Measurements from ENCODE around the gene TBC1D22A.

The TBC1D22A gene

GRCh38 chr22:46966846-46967245 is 204.4 kb downstream of the TBC1D22A start:
- no peak overlapping the region for H3K27ac ChIP-seq (ENCODE audit: low read length)
- H3K9me3 ChIP-seq (ENCODE audit: insufficient read depth, low read depth, low read length) = no peaks in the 10 kb centered on the region
- H3K4me3 ChIP-seq (ENCODE audit: low read length) = no peak overlapping the region
- no peaks in the 10 kb centered on the region for H3K36me3 ChIP-seq (ENCODE audit: insufficient read depth, low read depth, low read length)
- no peak overlapping the region for H3K9ac ChIP-seq (ENCODE audit: low read depth, low read length)
- H3K27me3 ChIP-seq (ENCODE audit: insufficient read depth, low read length) = no peaks in the 10 kb centered on the region
- H3K4me1 ChIP-seq (ENCODE audit: insufficient read depth, low read length) = peaks cover 5% of the 10 kb centered on the region; the same call in 1 of the 2 replicates

DNA sequence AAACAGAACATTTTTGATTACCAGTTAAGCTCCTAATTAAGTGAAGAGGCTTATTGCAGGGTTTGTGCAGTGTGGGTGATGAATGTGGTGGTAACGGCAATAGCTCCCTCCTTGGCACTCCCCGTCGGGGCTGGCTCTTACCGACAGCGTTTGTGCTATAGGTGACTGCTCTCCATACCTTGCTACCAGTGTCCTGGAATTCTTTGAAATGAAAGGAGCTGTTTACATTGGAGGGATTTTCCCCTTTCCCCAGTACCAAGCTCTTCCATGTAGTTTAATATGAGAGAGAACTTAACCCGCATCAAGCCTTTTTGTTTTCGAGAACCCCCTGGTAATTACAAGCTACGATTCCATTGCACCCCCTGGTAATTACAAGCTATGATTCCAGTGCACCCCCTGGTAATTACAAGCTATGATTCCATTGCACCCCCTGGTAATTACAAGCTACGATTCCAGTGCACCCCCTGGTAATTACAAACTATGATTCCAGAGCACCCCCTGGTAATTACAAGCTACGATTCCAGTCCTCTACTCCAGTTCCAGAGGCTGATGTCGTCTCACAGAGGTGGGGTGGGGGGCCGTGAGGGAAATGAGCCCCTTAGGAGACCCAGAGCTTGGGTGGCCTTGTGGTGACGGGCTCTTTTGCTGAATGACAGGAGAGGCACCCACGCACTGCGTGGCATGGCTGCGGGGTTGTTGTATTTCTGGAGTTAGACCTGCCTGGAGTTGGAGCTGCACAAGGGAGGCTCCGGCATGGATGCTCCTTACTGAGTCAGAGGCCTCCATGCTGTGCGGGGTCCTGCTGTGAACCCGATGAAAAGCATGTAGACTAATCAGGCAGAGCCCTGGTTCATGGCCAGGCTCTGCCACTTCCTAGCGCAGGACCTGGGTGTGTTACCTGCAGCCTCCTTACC is 205.3 kb downstream of the TBC1D22A start:
- peaks cover 5% of the 10 kb centered on the region; the same call in 1 of the 2 replicates for H3K4me1 ChIP-seq (ENCODE audit: insufficient read depth, low read length)
- H3K4me3 ChIP-seq (ENCODE audit: low read length) = no peak overlapping the region
- H3K36me3 ChIP-seq (ENCODE audit: insufficient read depth, low read depth, low read length) = no peaks in the 10 kb centered on the region
- H3K9ac ChIP-seq (ENCODE audit: low read depth, low read length) = no peak overlapping the region
- H3K9me3 ChIP-seq (ENCODE audit: insufficient read depth, low read depth, low read length) = no peaks in the 10 kb centered on the region
- no peak overlapping the region for H3K27ac ChIP-seq (ENCODE audit: low read length)
- H3K27me3 ChIP-seq (ENCODE audit: insufficient read depth, low read length) = no peaks in the 10 kb centered on the region

DNA sequence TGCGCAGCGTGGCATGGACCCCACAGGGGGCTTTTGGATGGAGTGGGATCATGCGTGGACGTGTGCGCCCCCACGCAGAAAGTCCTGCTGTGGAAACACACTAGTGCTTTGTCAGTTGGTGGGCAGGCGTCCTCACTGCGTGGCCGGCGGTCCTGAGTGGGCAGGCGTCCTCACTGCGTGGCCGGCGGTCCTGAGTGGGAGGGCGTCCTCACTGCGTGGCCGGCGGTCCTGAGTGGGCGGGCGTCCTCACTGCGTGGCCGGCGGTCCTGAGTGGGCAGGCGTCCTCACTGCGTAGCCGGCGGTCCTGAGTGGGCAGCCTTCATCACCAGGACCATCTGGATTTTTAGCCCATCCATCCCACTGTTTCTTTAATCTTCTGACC is 205.9 kb downstream of the TBC1D22A start:
- Histone ChIP-seq H3K27ac (ENCODE audit: low read length) (no peak overlapping the region), H3K36me3 (ENCODE audit: insufficient read depth, low read depth, low read length) (no peaks in the 10 kb centered on the region), H3K9me3 (ENCODE audit: insufficient read depth, low read depth, low read length) (no peaks in the 10 kb centered on the region), H3K4me3 (ENCODE audit: low read length) (no peak overlapping the region), H3K27me3 (ENCODE audit: insufficient read depth, low read length) (no peaks in the 10 kb centered on the region), H3K4me1 (ENCODE audit: insufficient read depth, low read length) (peaks cover 5% of the 10 kb centered on the region; the same call in 1 of the 2 replicates), H3K9ac (ENCODE audit: low read depth, low read length) (no peak overlapping the region)

DNA sequence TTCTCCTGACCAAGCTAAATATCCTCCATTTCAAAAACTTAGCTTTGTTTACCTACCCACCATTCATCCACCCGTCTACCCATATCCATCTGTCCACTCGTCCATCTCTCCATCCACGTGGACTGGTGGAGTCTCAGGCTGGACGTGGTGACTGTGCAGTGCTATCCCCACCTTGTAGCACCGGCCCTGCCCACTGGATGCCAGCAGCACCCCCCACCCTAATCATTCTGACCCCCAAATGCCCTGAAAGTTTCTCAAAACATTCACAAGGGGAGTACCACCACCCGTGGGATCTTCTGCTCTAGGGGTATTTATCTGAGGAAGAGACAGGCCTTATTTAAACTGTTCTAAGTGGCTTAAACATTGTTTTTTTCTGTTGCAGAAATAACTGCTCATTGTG is 206.4 kb downstream of the TBC1D22A start:
- Histone ChIP-seq H3K4me3 (ENCODE audit: low read length) (no peak overlapping the region), H3K4me1 (ENCODE audit: insufficient read depth, low read length) (peaks cover 5% of the 10 kb centered on the region; the same call in 1 of the 2 replicates), H3K9ac (ENCODE audit: low read depth, low read length) (no peak overlapping the region), H3K27ac (ENCODE audit: low read length) (no peak overlapping the region), H3K27me3 (ENCODE audit: insufficient read depth, low read length) (no peaks in the 10 kb centered on the region), H3K36me3 (ENCODE audit: insufficient read depth, low read depth, low read length) (no peaks in the 10 kb centered on the region), H3K9me3 (ENCODE audit: insufficient read depth, low read depth, low read length) (no peaks in the 10 kb centered on the region)

DNA sequence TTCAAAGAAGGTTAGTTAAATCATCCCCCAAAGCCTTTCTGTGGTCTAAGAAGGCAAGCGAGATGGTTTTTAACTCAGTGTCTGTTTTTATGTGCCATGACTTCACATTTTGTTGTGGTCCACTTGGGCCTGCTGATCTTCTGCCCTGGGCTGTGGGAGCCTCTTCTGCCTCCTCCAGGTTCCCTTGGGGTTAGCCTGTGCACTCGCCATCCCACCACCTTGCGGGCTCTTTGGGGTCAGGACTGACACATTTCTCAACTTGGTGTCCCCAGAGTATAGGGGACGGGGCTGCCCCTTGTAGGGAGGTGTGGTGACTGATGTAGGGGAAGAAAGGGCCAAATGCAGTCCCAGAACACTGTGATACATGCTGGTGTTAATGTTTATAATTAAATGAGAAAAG is 207.0 kb downstream of the TBC1D22A start:
- no peak overlapping the region for H3K9ac ChIP-seq (ENCODE audit: low read depth, low read length)
- no peak overlapping the region for H3K27ac ChIP-seq (ENCODE audit: low read length)
- H3K27me3 ChIP-seq (ENCODE audit: insufficient read depth, low read length) = no peaks in the 10 kb centered on the region
- H3K4me1 ChIP-seq (ENCODE audit: insufficient read depth, low read length) = peaks cover 5% of the 10 kb centered on the region; the same call in 1 of the 2 replicates
- H3K36me3 ChIP-seq (ENCODE audit: insufficient read depth, low read depth, low read length) = no peaks in the 10 kb centered on the region
- no peaks in the 10 kb centered on the region for H3K9me3 ChIP-seq (ENCODE audit: insufficient read depth, low read depth, low read length)
- H3K4me3 ChIP-seq (ENCODE audit: low read length) = no peak overlapping the region

GRCh38 chr22:46969961-46970360 is 207.5 kb downstream of the TBC1D22A start:
- Histone ChIP-seq H3K9me3 (ENCODE audit: insufficient read depth, low read depth, low read length) (no peaks in the 10 kb centered on the region), H3K4me1 (ENCODE audit: insufficient read depth, low read length) (peaks cover 5% of the 10 kb centered on the region; the same call in 1 of the 2 replicates), H3K9ac (ENCODE audit: low read depth, low read length) (no peak overlapping the region), H3K36me3 (ENCODE audit: insufficient read depth, low read depth, low read length) (no peaks in the 10 kb centered on the region), H3K4me3 (ENCODE audit: low read length) (no peak overlapping the region), H3K27me3 (ENCODE audit: insufficient read depth, low read length) (no peaks in the 10 kb centered on the region), H3K27ac (ENCODE audit: low read length) (no peak overlapping the region)

GRCh38 chr22:46970411-46971098 is 208.1 kb downstream of the TBC1D22A start:
- H3K4me3 ChIP-seq (ENCODE audit: low read length) = no peak overlapping the region
- peaks cover 5% of the 10 kb centered on the region; the same call in 1 of the 2 replicates for H3K4me1 ChIP-seq (ENCODE audit: insufficient read depth, low read length)
- H3K27ac ChIP-seq (ENCODE audit: low read length) = no peak overlapping the region
- H3K9me3 ChIP-seq (ENCODE audit: insufficient read depth, low read depth, low read length) = no peaks in the 10 kb centered on the region
- no peaks in the 10 kb centered on the region for H3K27me3 ChIP-seq (ENCODE audit: insufficient read depth, low read length)
- no peaks in the 10 kb centered on the region for H3K36me3 ChIP-seq (ENCODE audit: insufficient read depth, low read depth, low read length)
- no peak overlapping the region for H3K9ac ChIP-seq (ENCODE audit: low read depth, low read length)

DNA sequence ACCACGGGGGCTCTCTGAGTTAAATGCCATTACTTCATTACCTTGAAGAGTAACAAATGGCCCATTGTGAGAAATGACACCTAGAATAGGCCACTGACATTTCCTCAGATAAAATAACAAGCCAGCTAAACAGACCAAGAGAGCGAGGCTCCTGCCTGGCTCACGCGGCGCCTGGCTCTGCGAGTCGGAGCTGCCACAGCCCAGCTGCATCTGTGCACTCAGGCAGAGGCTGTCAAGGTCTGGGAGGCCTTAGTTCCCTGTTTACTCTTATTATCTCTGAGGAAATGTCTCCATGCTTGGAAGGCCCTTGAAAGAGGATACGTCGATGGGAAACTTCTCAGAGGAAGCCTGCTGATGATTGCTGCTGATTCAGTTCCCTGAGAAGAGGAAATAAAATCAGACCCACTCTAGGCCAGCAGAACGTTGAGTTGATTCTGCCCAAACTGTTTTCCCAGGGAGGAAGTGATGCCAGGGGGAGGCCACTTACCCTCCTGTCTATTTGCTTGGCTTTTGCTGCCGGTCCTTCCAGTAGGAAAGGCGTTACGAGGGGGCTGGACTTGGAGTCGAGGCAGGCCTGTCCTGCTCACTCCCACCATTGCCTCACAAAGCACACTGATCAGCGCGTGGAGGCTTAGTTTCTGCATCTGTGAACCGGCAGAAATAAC is 208.8 kb downstream of the TBC1D22A start:
- H3K4me1 ChIP-seq (ENCODE audit: insufficient read depth, low read length) = peaks cover 5% of the 10 kb centered on the region; the same call in 1 of the 2 replicates
- no peaks in the 10 kb centered on the region for H3K36me3 ChIP-seq (ENCODE audit: insufficient read depth, low read depth, low read length)
- no peaks in the 10 kb centered on the region for H3K9me3 ChIP-seq (ENCODE audit: insufficient read depth, low read depth, low read length)
- no peak overlapping the region for H3K27ac ChIP-seq (ENCODE audit: low read length)
- no peaks in the 10 kb centered on the region for H3K27me3 ChIP-seq (ENCODE audit: insufficient read depth, low read length)
- no peak overlapping the region for H3K4me3 ChIP-seq (ENCODE audit: low read length)
- H3K9ac ChIP-seq (ENCODE audit: low read depth, low read length) = no peak overlapping the region

DNA sequence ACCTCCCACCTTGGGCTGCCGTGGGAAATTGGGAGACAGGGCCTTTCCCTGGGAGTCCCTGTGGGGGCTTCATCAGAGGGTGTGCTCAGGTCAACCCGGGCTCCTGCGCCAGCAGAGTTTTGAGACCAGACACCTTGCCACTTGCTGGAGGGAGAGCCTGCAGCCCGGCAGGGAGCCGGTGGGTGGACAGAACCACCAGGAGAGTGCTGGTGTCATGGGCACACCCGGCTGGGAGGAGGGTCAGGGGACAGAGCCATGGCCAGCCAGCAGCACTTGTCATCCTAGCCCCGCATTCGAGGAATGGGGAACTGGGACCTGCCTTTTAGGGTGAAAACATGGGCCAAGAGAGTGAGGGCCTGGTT is 209.3 kb downstream of the TBC1D22A start:
- Histone ChIP-seq H3K36me3 (ENCODE audit: insufficient read depth, low read depth, low read length) (no peaks in the 10 kb centered on the region), H3K27me3 (ENCODE audit: insufficient read depth, low read length) (no peaks in the 10 kb centered on the region), H3K4me1 (ENCODE audit: insufficient read depth, low read length) (peaks cover 5% of the 10 kb centered on the region; the same call in 1 of the 2 replicates), H3K4me3 (ENCODE audit: low read length) (no peak overlapping the region), H3K27ac (ENCODE audit: low read length) (no peak overlapping the region), H3K9me3 (ENCODE audit: insufficient read depth, low read depth, low read length) (no peaks in the 10 kb centered on the region), H3K9ac (ENCODE audit: low read depth, low read length) (no peak overlapping the region)

- Histone ChIP-seq H3K36me3 (ENCODE audit: insufficient read depth, low read depth, low read length) (no peaks in the 10 kb centered on the region), H3K4me1 (ENCODE audit: insufficient read depth, low read length) (peaks cover 5% of the 10 kb centered on the region; the same call in 1 of the 2 replicates), H3K9me3 (ENCODE audit: insufficient read depth, low read depth, low read length) (no peaks in the 10 kb centered on the region), H3K27me3 (ENCODE audit: insufficient read depth, low read length) (no peaks in the 10 kb centered on the region), H3K4me3 (ENCODE audit: low read length) (no peak overlapping the region), H3K27ac (ENCODE audit: low read length) (no peak overlapping the region), H3K9ac (ENCODE audit: low read depth, low read length) (no peak overlapping the region)
Observed at GRCh38 chr22:46972256-46972655, 209.8 kb downstream of the TBC1D22A start.

- no peaks in the 10 kb centered on the region for H3K27me3 ChIP-seq (ENCODE audit: insufficient read depth, low read length)
- no peaks in the 10 kb centered on the region for H3K36me3 ChIP-seq (ENCODE audit: insufficient read depth, low read depth, low read length)
- H3K27ac ChIP-seq (ENCODE audit: low read length) = no peak overlapping the region
- H3K4me1 ChIP-seq (ENCODE audit: insufficient read depth, low read length) = no peaks in the 10 kb centered on the region
- no peaks in the 10 kb centered on the region for H3K9me3 ChIP-seq (ENCODE audit: insufficient read depth, low read depth, low read length)
- no peak overlapping the region for H3K9ac ChIP-seq (ENCODE audit: low read depth, low read length)
- H3K4me3 ChIP-seq (ENCODE audit: low read length) = no peak overlapping the region
Observed at GRCh38 chr22:46972901-46973831, 210.7 kb downstream of the TBC1D22A start.
